GM18498 (cell line): ENCODE measurements around the gene PPIB.
"Not testable (repeated sequence)": the region's sequence is repeated elsewhere in the genome, so short reads cannot be mapped to it uniquely, and the experiment has no call there.

ENCODE experiments used
- ATAC-seq: cut with Tn5 transposase; IDR thresholded peaks from one replicate; pipeline ENCODE4 v1.9.1; 2021; ENCODE audit warnings: mild to moderate bottlenecking, moderate library complexity; ENCODE audit not compliant: unreplicated experiment

Gene PPIB

GRCh38 chr15:64143276-64143675 lies 19.5 kb downstream of the PPIB start:
- no peak for ATAC-seq

- no peak for ATAC-seq
Measured at GRCh38 chr15:64141798-64142512, 20.9 kb downstream of the PPIB start.

- no peak for ATAC-seq
Measured at GRCh38 chr15:64138331-64138941, 24.4 kb downstream of the PPIB start.

- no peak for ATAC-seq
Measured at GRCh38 chr15:64137226-64137833, 25.5 kb downstream of the PPIB start.

- no peak for ATAC-seq
Measured at GRCh38 chr15:64136347-64136746, 26.5 kb downstream of the PPIB start.

- no peak for ATAC-seq
Measured at GRCh38 chr15:64134345-64134829, 28.4 kb downstream of the PPIB start.

- ATAC-seq = no peak
Measured at GRCh38 chr15:64133623-64134344, 29.0 kb downstream of the PPIB start.

- ATAC-seq = no peak
Measured at GRCh38 chr15:64132217-64132616, 30.6 kb downstream of the PPIB start.

GRCh38 chr15:64131547-64131946 lies 31.3 kb downstream of the PPIB start:
- no peak for ATAC-seq

GRCh38 chr15:64130159-64130558 lies 32.7 kb downstream of the PPIB start:
- ATAC-seq = no peak

- no peak for ATAC-seq
Measured at GRCh38 chr15:64127521-64128270, 35.1 kb downstream of the PPIB start.

- ATAC-seq = no peak
Measured at GRCh38 chr15:64125978-64126377, 36.8 kb downstream of the PPIB start.

GRCh38 chr15:64122936-64123351 lies 39.9 kb downstream of the PPIB start:
- no peak for ATAC-seq

GRCh38 chr15:64122444-64122843 lies 40.4 kb downstream of the PPIB start:
- no peak for ATAC-seq

- no peak for ATAC-seq
Measured at GRCh38 chr15:64121614-64122013, 41.2 kb downstream of the PPIB start.

- ATAC-seq = not testable (repeated sequence)
Measured at GRCh38 chr15:64120322-64120721, 42.5 kb downstream of the PPIB start.

GRCh38 chr15:64117759-64118487 lies 44.9 kb downstream of the PPIB start:
- no peak for ATAC-seq

GRCh38 chr15:64112904-64113303 lies 49.9 kb downstream of the PPIB start:
- ATAC-seq = no peak

GRCh38 chr15:64112073-64112772 lies 50.6 kb downstream of the PPIB start:
- no peak for ATAC-seq
